GM18502 (cell line): ENCODE measurements around the gene HDAC9.
A peak's percentile ranks its signal among the peaks of the same experiment; 100 is the strongest.
"Not testable (repeated sequence)": the region's sequence is repeated elsewhere in the genome, so short reads cannot be mapped to it uniquely, and the experiment has no call there.

Experiments used
- ATAC-seq: cut with Tn5 transposase; IDR thresholded peaks from one replicate; pipeline ENCODE4 v1.9.1; 2021; ENCODE audit warnings: mild to moderate bottlenecking; ENCODE audit not compliant: unreplicated experiment, poor library complexity

The HDAC9 gene

GRCh38 chr7:19032942-19033341, 537.4 kb downstream of the HDAC9 start:
- not testable (repeated sequence) for ATAC-seq

GRCh38 chr7:19051767-19052375, 556.3 kb downstream of the HDAC9 start:
- peak; percentile 91 for ATAC-seq
